ENCODE measurements around the gene SNX12.

Gene SNX12

GRCh38 chrX:71095981-71096759 lies 28.0 kb upstream of the SNX12 start (continued):
- TF ChIP-seq SCRT2 (tag by site-specific recombination; IDR thresholded peaks at IDR 0.05) (peak; percentile 97), KLF16 (tag by site-specific recombination; IDR thresholded peaks at IDR 0.05) (peak; percentile 57; the same call in 1 of the 2 replicates), WT1 (tag by site-specific recombination; IDR thresholded peaks at IDR 0.05) (0 out of 2 replicates have a peak, but pooled peaks have one; percentile 11), PRDM1 (tag by site-specific recombination; IDR thresholded peaks at IDR 0.05) (no peak), ZNF692 (tag by site-specific recombination; IDR thresholded peaks at IDR 0.05) (peak; percentile 80), MZF1 (tag by site-specific recombination; IDR thresholded peaks at IDR 0.05; ENCODE audit: borderline replicate concordance) (peak; percentile 89), ZNF549 (tag by site-specific recombination; IDR thresholded peaks at IDR 0.05) (no peak), ZNF623 (tag by site-specific recombination; IDR thresholded peaks at IDR 0.05) (0 out of 2 replicates have a peak, but pooled peaks have one; percentile 5), ZNF707 (tag by site-specific recombination; IDR thresholded peaks at IDR 0.05) (no peak), EGR2 (tag by site-specific recombination; IDR thresholded peaks at IDR 0.05; ENCODE audit: low read depth) (no peak), ZNF10 (tag by site-specific recombination; IDR thresholded peaks at IDR 0.05) (no peak)
- TF ChIP-seq, protein P1, sequence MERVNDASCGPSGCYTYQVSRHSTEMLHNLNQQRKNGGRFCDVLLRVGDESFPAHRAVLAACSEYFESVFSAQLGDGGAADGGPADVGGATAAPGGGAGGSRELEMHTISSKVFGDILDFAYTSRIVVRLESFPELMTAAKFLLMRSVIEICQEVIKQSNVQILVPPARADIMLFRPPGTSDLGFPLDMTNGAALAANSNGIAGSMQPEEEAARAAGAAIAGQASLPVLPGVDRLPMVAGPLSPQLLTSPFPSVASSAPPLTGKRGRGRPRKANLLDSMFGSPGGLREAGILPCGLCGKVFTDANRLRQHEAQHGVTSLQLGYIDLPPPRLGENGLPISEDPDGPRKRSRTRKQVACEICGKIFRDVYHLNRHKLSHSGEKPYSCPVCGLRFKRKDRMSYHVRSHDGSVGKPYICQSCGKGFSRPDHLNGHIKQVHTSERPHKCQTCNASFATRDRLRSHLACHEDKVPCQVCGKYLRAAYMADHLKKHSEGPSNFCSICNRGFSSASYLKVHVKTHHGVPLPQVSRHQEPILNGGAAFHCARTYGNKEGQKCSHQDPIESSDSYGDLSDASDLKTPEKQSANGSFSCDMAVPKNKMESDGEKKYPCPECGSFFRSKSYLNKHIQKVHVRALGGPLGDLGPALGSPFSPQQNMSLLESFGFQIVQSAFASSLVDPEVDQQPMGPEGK (tag by site-specific recombination; IDR thresholded peaks at IDR 0.05), result peak; percentile 71
- TF ChIP-seq, protein P2, sequence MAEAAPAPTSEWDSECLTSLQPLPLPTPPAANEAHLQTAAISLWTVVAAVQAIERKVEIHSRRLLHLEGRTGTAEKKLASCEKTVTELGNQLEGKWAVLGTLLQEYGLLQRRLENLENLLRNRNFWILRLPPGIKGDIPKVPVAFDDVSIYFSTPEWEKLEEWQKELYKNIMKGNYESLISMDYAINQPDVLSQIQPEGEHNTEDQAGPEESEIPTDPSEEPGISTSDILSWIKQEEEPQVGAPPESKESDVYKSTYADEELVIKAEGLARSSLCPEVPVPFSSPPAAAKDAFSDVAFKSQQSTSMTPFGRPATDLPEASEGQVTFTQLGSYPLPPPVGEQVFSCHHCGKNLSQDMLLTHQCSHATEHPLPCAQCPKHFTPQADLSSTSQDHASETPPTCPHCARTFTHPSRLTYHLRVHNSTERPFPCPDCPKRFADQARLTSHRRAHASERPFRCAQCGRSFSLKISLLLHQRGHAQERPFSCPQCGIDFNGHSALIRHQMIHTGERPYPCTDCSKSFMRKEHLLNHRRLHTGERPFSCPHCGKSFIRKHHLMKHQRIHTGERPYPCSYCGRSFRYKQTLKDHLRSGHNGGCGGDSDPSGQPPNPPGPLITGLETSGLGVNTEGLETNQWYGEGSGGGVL (tag by site-specific recombination; IDR thresholded peaks at IDR 0.05), result peak; percentile 91

DNA sequence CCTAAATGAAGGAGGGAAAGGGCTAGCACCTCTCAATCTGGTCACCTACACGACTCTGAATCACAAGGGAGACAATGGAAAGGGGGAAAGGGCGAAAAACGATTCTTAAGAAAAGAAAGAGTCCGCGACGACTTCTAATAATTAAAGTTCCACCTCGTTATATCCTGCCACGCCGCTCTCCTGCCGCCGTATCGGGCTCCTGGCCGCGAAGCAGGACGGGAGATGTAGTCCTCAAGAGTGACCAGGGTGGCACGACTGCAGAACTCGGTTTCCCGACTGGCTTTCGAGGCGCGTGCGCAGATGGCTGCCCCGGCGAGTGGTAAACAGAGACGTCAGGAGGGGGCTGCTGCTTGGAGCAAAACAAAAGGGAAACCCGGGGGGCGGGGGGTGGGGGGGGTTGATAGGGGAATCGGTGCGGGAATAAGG lies 27.4 kb upstream of the SNX12 start, which contains the start of gene FOXO4:
FOXO4 (plus strand) TSS at position 297 of the 426 bp plus-strand sequence. CDS start 678 bp downstream, outside the sequence.
- H3K4me3 ChIP-seq (ENCODE audit: low read depth, low read length), result peak within 1 kb of the TSS; percentile 44
- CTCF ChIA-PET, result interaction anchor here (0.6 to 0.7 kb wide), 2 partner anchors 23 to 821 kb away, joined by 3 read pairs; partner anchors contain the start of gene MED12

DNA sequence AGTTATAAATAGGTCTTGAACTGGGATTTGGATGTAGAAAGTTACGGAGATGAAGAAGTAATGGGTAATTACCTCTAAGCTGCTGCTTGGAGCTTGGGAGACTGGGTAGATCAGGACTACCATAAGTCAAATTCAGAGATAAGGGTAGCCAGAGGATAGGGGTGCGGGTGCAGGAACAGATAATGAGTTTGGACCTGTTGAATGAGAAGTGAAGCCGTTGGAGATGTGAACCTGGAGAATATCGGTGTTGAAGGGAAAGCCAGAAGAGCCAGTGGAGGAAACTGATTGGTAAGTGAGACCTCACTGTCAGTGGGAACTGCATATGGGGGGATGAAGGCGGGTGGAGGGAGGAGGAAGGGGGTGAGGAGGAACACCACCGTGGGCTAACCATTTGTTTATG lies 26.9 kb upstream of the SNX12 start:
- H3K9me3 ChIP-seq (ENCODE audit: control insufficient read depth, insufficient read depth, low read depth, low read length), result no peaks in the 10 kb centered on the region
- H3K4me3 ChIP-seq (ENCODE audit: low read depth, low read length), result peak overlapping the region; percentile 41
- peak overlapping the region; percentile 34; the same call in 1 of the 2 replicates for H3K27ac ChIP-seq (ENCODE audit: extremely low read depth, low read depth, low read length)
- H3K4me1 ChIP-seq (ENCODE audit: control insufficient read depth, insufficient read depth, low read length), result peaks cover 3% of the 10 kb centered on the region; the same call in 1 of the 2 replicates
- POLR2A ChIA-PET, result no interaction called here
- CTCF ChIA-PET, result interaction anchor here (0.6 kb wide), 1 partner anchor 65 kb away, joined by 3 read pairs; no protein-coding TSS in a partner anchor
- no peaks in the 10 kb centered on the region; a peak in 1 of 3 replicates for H3K36me3 ChIP-seq (ENCODE audit: control insufficient read depth in 2 of 2, insufficient read depth in 1 of 2, low read length in 2 of 2)
- TF ChIP-seq, protein P3, sequence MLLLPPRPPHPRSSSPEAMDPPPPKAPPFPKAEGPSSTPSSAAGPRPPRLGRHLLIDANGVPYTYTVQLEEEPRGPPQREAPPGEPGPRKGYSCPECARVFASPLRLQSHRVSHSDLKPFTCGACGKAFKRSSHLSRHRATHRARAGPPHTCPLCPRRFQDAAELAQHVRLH (tag by site-specific recombination; IDR thresholded peaks at IDR 0.05), result no peak
- no peak for TF ChIP-seq KLF9 (tag by site-specific recombination; IDR thresholded peaks at IDR 0.05; ENCODE audit: low read depth)
- TF ChIP-seq, protein P4, sequence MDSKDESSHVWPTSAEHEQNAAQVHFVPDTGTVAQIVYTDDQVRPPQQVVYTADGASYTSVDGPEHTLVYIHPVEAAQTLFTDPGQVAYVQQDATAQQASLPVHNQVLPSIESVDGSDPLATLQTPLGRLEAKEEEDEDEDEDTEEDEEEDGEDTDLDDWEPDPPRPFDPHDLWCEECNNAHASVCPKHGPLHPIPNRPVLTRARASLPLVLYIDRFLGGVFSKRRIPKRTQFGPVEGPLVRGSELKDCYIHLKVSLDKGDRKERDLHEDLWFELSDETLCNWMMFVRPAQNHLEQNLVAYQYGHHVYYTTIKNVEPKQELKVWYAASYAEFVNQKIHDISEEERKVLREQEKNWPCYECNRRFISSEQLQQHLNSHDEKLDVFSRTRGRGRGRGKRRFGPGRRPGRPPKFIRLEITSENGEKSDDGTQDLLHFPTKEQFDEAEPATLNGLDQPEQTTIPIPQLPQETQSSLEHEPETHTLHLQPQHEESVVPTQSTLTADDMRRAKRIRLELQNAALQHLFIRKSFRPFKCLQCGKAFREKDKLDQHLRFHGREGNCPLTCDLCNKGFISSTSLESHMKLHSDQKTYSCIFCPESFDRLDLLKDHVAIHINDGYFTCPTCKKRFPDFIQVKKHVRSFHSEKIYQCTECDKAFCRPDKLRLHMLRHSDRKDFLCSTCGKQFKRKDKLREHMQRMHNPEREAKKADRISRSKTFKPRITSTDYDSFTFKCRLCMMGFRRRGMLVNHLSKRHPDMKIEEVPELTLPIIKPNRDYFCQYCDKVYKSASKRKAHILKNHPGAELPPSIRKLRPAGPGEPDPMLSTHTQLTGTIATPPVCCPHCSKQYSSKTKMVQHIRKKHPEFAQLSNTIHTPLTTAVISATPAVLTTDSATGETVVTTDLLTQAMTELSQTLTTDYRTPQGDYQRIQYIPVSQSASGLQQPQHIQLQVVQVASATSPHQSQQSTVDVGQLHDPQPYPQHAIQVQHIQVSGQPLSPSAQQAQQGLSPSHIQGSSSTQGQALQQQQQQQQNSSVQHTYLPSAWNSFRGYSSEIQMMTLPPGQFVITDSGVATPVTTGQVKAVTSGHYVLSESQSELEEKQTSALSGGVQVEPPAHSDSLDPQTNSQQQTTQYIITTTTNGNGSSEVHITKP (tag by site-specific recombination; IDR thresholded peaks at IDR 0.05), result 0 out of 2 replicates have a peak, but pooled peaks have one; percentile 26
- no peak for TF ChIP-seq ZNF391 (tag by site-specific recombination; IDR thresholded peaks at IDR 0.05; ENCODE audit: borderline replicate concordance, low read depth)
- peak; percentile 84; the same call in 1 of the 2 replicates for TF ChIP-seq SCRT1 (tag by site-specific recombination; IDR thresholded peaks at IDR 0.05; ENCODE audit: borderline replicate concordance)
- TF ChIP-seq HOXC10 (CRISPR knock-in tag; IDR thresholded peaks at IDR 0.05), result no peak

More for the DNA sequence above, 27.4 kb upstream of the SNX12 start, which contains the start of gene FOXO4:
- no peaks in the 10 kb centered on the region for H3K9me3 ChIP-seq (ENCODE audit: control insufficient read depth, insufficient read depth, low read depth, low read length)
- H3K36me3 ChIP-seq (ENCODE audit: control insufficient read depth in 2 of 2, insufficient read depth in 1 of 2, low read length in 2 of 2), result peaks cover 0 to 1% of the 10 kb centered on the region in 2 experiments; a peak in 2 of 3 replicates
- H3K4me1 ChIP-seq (ENCODE audit: control insufficient read depth, insufficient read depth, low read length), result peaks cover 3% of the 10 kb centered on the region; the same call in 1 of the 2 replicates
- POLR2A ChIA-PET, result interaction anchor here (0.9 kb wide), 1 partner anchor 22 kb away, joined by 9 read pairs; the partner anchor contains the start of gene MED12
- peak within 1 kb of the TSS; percentile 34; the same call in 1 of the 2 replicates for H3K27ac ChIP-seq (ENCODE audit: extremely low read depth, low read depth, low read length)
- TF ChIP-seq SP3 (tag by site-specific recombination; IDR thresholded peaks at IDR 0.05), result peak; percentile 15
- TF ChIP-seq OVOL3 (tag by site-specific recombination; IDR thresholded peaks at IDR 0.05), result 0 out of 2 replicates have a peak, but pooled peaks have one; percentile 13
- peak; percentile 68 for TF ChIP-seq ZNF335 (tag by site-specific recombination; conservative IDR thresholded peaks at IDR 0.05)
- TF ChIP-seq ZXDB (tag by site-specific recombination; IDR thresholded peaks at IDR 0.05), result 0 out of 2 replicates have a peak, but pooled peaks have one; percentile 16
- TF ChIP-seq ZNF843 (tag by site-specific recombination; IDR thresholded peaks at IDR 0.05), result no peak
- TF ChIP-seq ZNF76 (tag by site-specific recombination; IDR thresholded peaks at IDR 0.05; ENCODE audit: borderline replicate concordance, low read depth), result peak; percentile 89

All from HEK293 (cell line).